Lung microvascular endothelial cell (primary cell): Measurements from ENCODE around the gene RMDN2. TPM values are rescaled to one million over a fixed set of nuclear protein-coding genes. Genes with fewer than 3 reads are reported as not detected.

ENCODE experiments used
- DNase-seq, 2 donors: peaks; one replicate each; pipeline versions ENCODE4 v3.0.0 to v3.0.0-alpha.2; 2010; ENCODE audit warnings: low read depth in 2 of 2
- total RNA-seq: library from RNA; depleted of rRNA; stranded (reverse); fragments of >200 nt; gene quantifications from 2 replicates; pipeline ENCODE4 v1.2.1, GENCODE V29; 2014

The RMDN2 gene
- total RNA-seq: 1.6 and 2.0 TPM in 2 replicates

GRCh38 chr2:37925063-37925897 lies at the start of gene RMDN2:
Gene RMDN2 (plus strand): TSS chr2:37925287. CDS start chr2:37929278, 3,991 bp downstream.
- DNase-seq: peak; percentile 93

- DNase-seq: peak in 1 of 2 donors; percentile 12
Measured at GRCh38 chr2:37875403-37875906, 49.6 kb upstream of the RMDN2 start.

GRCh38 chr2:37876227-37876626 lies 48.9 kb upstream of the RMDN2 start:
- DNase-seq: no peak

GRCh38 chr2:37877457-37878315 lies 47.4 kb upstream of the RMDN2 start:
- DNase-seq: peak; percentile 70 to 83

- DNase-seq: no peak
Measured at GRCh38 chr2:37878536-37878935, 46.6 kb upstream of the RMDN2 start.

- no peak for DNase-seq
Measured at GRCh38 chr2:37880551-37880950, 44.5 kb upstream of the RMDN2 start.

- no peak for DNase-seq
Measured at GRCh38 chr2:37881397-37881796, 43.7 kb upstream of the RMDN2 start.

- no peak for DNase-seq
Measured at GRCh38 chr2:37882036-37882435, 43.1 kb upstream of the RMDN2 start.

GRCh38 chr2:37883518-37883917 lies 41.6 kb upstream of the RMDN2 start:
- no peak for DNase-seq

- DNase-seq: no peak
Measured at GRCh38 chr2:37885329-37885993, 39.6 kb upstream of the RMDN2 start.

- no peak for DNase-seq
Measured at GRCh38 chr2:37886745-37887144, 38.3 kb upstream of the RMDN2 start.

GRCh38 chr2:37887286-37887685 lies 37.8 kb upstream of the RMDN2 start:
- no peak for DNase-seq

GRCh38 chr2:37890893-37891495 lies 34.1 kb upstream of the RMDN2 start:
- DNase-seq: peak; percentile 74 to 82

GRCh38 chr2:37891846-37892435 lies 33.1 kb upstream of the RMDN2 start:
- no peak for DNase-seq

GRCh38 chr2:37892436-37893114 lies 32.5 kb upstream of the RMDN2 start:
- DNase-seq: peak in 1 of 2 donors; percentile 31

GRCh38 chr2:37893327-37893726 lies 31.8 kb upstream of the RMDN2 start:
- DNase-seq: no peak

GRCh38 chr2:37894047-37894446 lies 31.0 kb upstream of the RMDN2 start:
- DNase-seq: no peak

GRCh38 chr2:37894601-37895000 lies 30.5 kb upstream of the RMDN2 start:
- DNase-seq: no peak

- no peak for DNase-seq
Measured at GRCh38 chr2:37895140-37895539, 29.9 kb upstream of the RMDN2 start.

GRCh38 chr2:37896319-37896718 lies 28.8 kb upstream of the RMDN2 start:
- peak in 1 of 2 donors; percentile 18 for DNase-seq
